Measurements from ENCODE around the gene GPALPP1. TPM values are rescaled to one million over a fixed set of nuclear protein-coding genes. Genes with fewer than 3 reads are reported as not detected.

Gene GPALPP1
- total RNA-seq, 2 donors from 2014 or later = 24.9 to 32.9 TPM

Other genes with a start within 250 kb of the GPALPP1 start
- 1 to 10 TPM; 6.6 to 8.1 TPM for gene NUFIP1, start 67 bp upstream of the GPALPP1 start, total RNA-seq
- 10 to 100 TPM; 20.4 to 23.3 TPM for gene GTF2F2, start 131.0 kb downstream of the GPALPP1 start, total RNA-seq
- not detected for gene KCTD4, start 211.5 kb downstream of the GPALPP1 start, total RNA-seq

Measured in activated naive CD4-positive, alpha-beta T cell treated with anti-CD3 and anti-CD28 coated beads, Interleukin-2, amount 50 U/mL, for 72 hours (primary cell).